Trophoblast cell (in vitro differentiated cells and primary cell): Measurements from ENCODE around the gene MAML3.
A peak's percentile ranks its signal among the peaks of the same experiment; 100 is the strongest.

Experiments
- DNase-seq, 2 donors: peaks; one replicate each; pipeline ENCODE4 v3.0.0-alpha.2; 2016
- H2AFZ ChIP-seq: 2 replicates; pipeline ENCODE4 v1.6.1; 2013; ENCODE audit warnings: low read length, moderate library complexity, mild to moderate bottlenecking; ENCODE audit not compliant: insufficient read depth, poor library complexity
- H2AK5ac ChIP-seq: 2 replicates; pipeline ENCODE4 v1.6.1; 2013; ENCODE audit warnings: mild to moderate bottlenecking, low read length
- H2BK120ac ChIP-seq: 2 replicates; pipeline ENCODE4 v1.6.1; 2013; ENCODE audit warnings: low read length, mild to moderate bottlenecking, moderate library complexity; ENCODE audit not compliant: insufficient read depth, poor library complexity
- H2BK12ac ChIP-seq: 2 replicates; pipeline ENCODE4 v1.6.1; 2013; ENCODE audit warnings: mild to moderate bottlenecking, low read length, moderate library complexity
- H2BK5ac ChIP-seq: 2 replicates; pipeline ENCODE4 v1.6.1; 2013; ENCODE audit warnings: low read length, low read depth, moderate library complexity, mild to moderate bottlenecking; ENCODE audit not compliant: poor library complexity
- H3K14ac ChIP-seq: 2 replicates; pipeline ENCODE4 v1.6.1; 2013; ENCODE audit warnings: mild to moderate bottlenecking, low read length
- H3K18ac ChIP-seq: 2 replicates; pipeline ENCODE4 v1.6.1; 2013; ENCODE audit warnings: mild to moderate bottlenecking, low read length
- H3K23ac ChIP-seq: 2 replicates; pipeline ENCODE4 v1.6.1; 2013; ENCODE audit warnings: low read length
- H3K27ac ChIP-seq: 2 replicates; pipeline ENCODE4 v1.5.1; 2013; ENCODE audit warnings: low read depth, mild to moderate bottlenecking, inconsistent platforms, low read length, moderate library complexity
- H3K27me3 ChIP-seq: 2 replicates; pipeline ENCODE4 v1.6.1; 2013; ENCODE audit warnings: inconsistent platforms, mild to moderate bottlenecking, low read length, moderate library complexity; ENCODE audit not compliant: insufficient read depth
- H3K36me3 ChIP-seq, 2 experiments: 1 replicate in 1 of 2; 2 replicates in 1 of 2; pipeline ENCODE4 v1.6.1; 2013; ENCODE audit warnings: low read length in 2 of 2, mild to moderate bottlenecking in 2 of 2, moderate library complexity in 1 of 2; ENCODE audit not compliant: insufficient read depth in 2 of 2, control insufficient read depth in 1 of 2
- H3K4ac ChIP-seq: 2 replicates; pipeline ENCODE4 v1.6.1; 2013; ENCODE audit warnings: low read depth, mild to moderate bottlenecking, low read length, moderate library complexity
- H3K4me1 ChIP-seq, 2 experiments: 1 replicate in 1 of 2; 2 replicates in 1 of 2; pipeline ENCODE4 v1.6.1; 2013; ENCODE audit warnings: low read length in 2 of 2, mild to moderate bottlenecking in 2 of 2, moderate library complexity in 1 of 2; ENCODE audit not compliant: insufficient read depth in 2 of 2, control insufficient read depth in 1 of 2
- H3K4me2 ChIP-seq: 2 replicates; pipeline ENCODE4 v1.6.1; 2013; ENCODE audit warnings: inconsistent platforms, mild to moderate bottlenecking, low read length, moderate library complexity
- H3K4me3 ChIP-seq: 2 replicates; pipeline ENCODE4 v1.5.1; 2013; ENCODE audit warnings: mild to moderate bottlenecking, low read depth, low read length, inconsistent platforms
- H3K79me1 ChIP-seq: one replicate; pipeline ENCODE4 v1.6.1; 2013; ENCODE audit warnings: low read length
- H3K79me2 ChIP-seq: 2 replicates; pipeline ENCODE4 v1.6.1; 2013; ENCODE audit warnings: low read length, mild to moderate bottlenecking; ENCODE audit not compliant: control insufficient read depth, insufficient read depth, poor library complexity
- H3K9ac ChIP-seq: 2 replicates; pipeline ENCODE4 v1.6.1; 2013; ENCODE audit warnings: mild to moderate bottlenecking, low read length
- H3K9me3 ChIP-seq: 2 replicates; pipeline ENCODE4 v1.6.1; 2013; ENCODE audit warnings: low read depth, mild to moderate bottlenecking, control low read depth, inconsistent platforms, low read length; ENCODE audit not compliant: insufficient read depth
- H4K12ac ChIP-seq: 2 replicates; pipeline ENCODE4 v1.6.1; 2013; ENCODE audit warnings: low read depth, mild to moderate bottlenecking, low read length, moderate library complexity
- H4K8ac ChIP-seq: 2 replicates; pipeline ENCODE4 v1.6.1; 2013; ENCODE audit warnings: low read depth, mild to moderate bottlenecking, low read length, moderate library complexity
- H4K91ac ChIP-seq: one replicate; pipeline ENCODE4 v1.6.1; 2013; ENCODE audit warnings: low read depth, mild to moderate bottlenecking, low read length, moderate library complexity
- WGBS: extraction: QIAGEN DNeasy Blood & Tissue Kit; methylation state at CpG from one replicate; pipeline ENCODE4 v1.1.7; 2013; ENCODE audit warnings: missing lambda C conversion rate; ENCODE audit not compliant: insufficient read length, insufficient coverage; ENCODE audit errors: extremely low coverage; 5-methylcytosine and 5-hydroxymethylcytosine counted together

Gene MAML3

GRCh38 chr4:140117947-140118346 is 36.0 kb downstream of the MAML3 start:
- H3K23ac ChIP-seq = no peak overlapping the region
- H3K4ac ChIP-seq = no peak overlapping the region
- no peak overlapping the region for H3K27ac ChIP-seq
- no peaks in the 10 kb centered on the region for H3K9me3 ChIP-seq
- H4K12ac ChIP-seq = no peak overlapping the region
- no CpG with 5 or more reads among the region's 5 CpGs for WGBS
- H2BK5ac ChIP-seq = no peak overlapping the region
- no peaks in the 10 kb centered on the region for H3K36me3 ChIP-seq
- H3K4me3 ChIP-seq = no peak overlapping the region
- no peak overlapping the region for H2BK120ac ChIP-seq
- no peak overlapping the region for H3K14ac ChIP-seq
- no peak overlapping the region for H2BK12ac ChIP-seq
- H2AFZ ChIP-seq = no peak overlapping the region
- H3K79me2 ChIP-seq = no peaks in the 10 kb centered on the region
- H3K18ac ChIP-seq = no peak overlapping the region
- H3K9ac ChIP-seq = no peak overlapping the region
- H4K8ac ChIP-seq = no peak overlapping the region
- no peak for DNase-seq
- no peak overlapping the region for H3K4me2 ChIP-seq
- no peak overlapping the region for H2AK5ac ChIP-seq
- H3K4me1 ChIP-seq = no peaks in the 10 kb centered on the region
- no peak overlapping the region for H4K91ac ChIP-seq
- no peaks in the 10 kb centered on the region for H3K27me3 ChIP-seq
- H3K79me1 ChIP-seq = no peaks in the 10 kb centered on the region

GRCh38 chr4:140116442-140117104 is 37.4 kb downstream of the MAML3 start:
- H3K4me2 ChIP-seq = no peak overlapping the region
- WGBS = no CpG with 5 or more reads among the region's 4 CpGs
- H2AK5ac ChIP-seq = no peak overlapping the region

GRCh38 chr4:140115140-140115539 is 38.8 kb downstream of the MAML3 start:
- Histone ChIP-seq H3K4me1 (no peaks in the 10 kb centered on the region), H3K14ac (no peak overlapping the region), H3K9me3 (no peaks in the 10 kb centered on the region), H3K4me2 (no peak overlapping the region), H4K12ac (no peak overlapping the region), H3K36me3 (no peaks in the 10 kb centered on the region), H3K27ac (no peak overlapping the region), H2AK5ac (no peak overlapping the region), H2BK12ac (no peak overlapping the region), H2BK120ac (no peak overlapping the region), H3K9ac (no peak overlapping the region), H3K27me3 (no peaks in the 10 kb centered on the region), H3K23ac (no peak overlapping the region), H2BK5ac (no peak overlapping the region), H2AFZ (no peak overlapping the region), H3K79me1 (no peaks in the 10 kb centered on the region), H4K91ac (no peak overlapping the region), H3K18ac (no peak overlapping the region), H3K4ac (no peak overlapping the region), H3K79me2 (no peaks in the 10 kb centered on the region), H4K8ac (no peak overlapping the region), H3K4me3 (no peak overlapping the region)
- DNase-seq = no peak

More at GRCh38 chr4:140116442-140117104, 37.4 kb downstream of the MAML3 start:
- H3K14ac ChIP-seq = no peak overlapping the region
- H2BK12ac ChIP-seq = no peak overlapping the region
- no peak overlapping the region for H2BK120ac ChIP-seq
- no peak overlapping the region for H3K18ac ChIP-seq
- peak overlapping the region; percentile 71 for H3K27ac ChIP-seq
- no peak overlapping the region for H3K4me3 ChIP-seq
- H4K12ac ChIP-seq = no peak overlapping the region
- H3K9ac ChIP-seq = no peak overlapping the region
- no peaks in the 10 kb centered on the region for H3K79me2 ChIP-seq
- no peak overlapping the region for H3K23ac ChIP-seq
- no peaks in the 10 kb centered on the region for H3K36me3 ChIP-seq
- no peak overlapping the region for H3K4ac ChIP-seq
- no peak for DNase-seq
- no peaks in the 10 kb centered on the region for H3K4me1 ChIP-seq
- H2AFZ ChIP-seq = no peak overlapping the region
- H4K8ac ChIP-seq = no peak overlapping the region
- H4K91ac ChIP-seq = no peak overlapping the region
- no peaks in the 10 kb centered on the region for H3K27me3 ChIP-seq
- H2BK5ac ChIP-seq = no peak overlapping the region
- H3K9me3 ChIP-seq = no peaks in the 10 kb centered on the region
- H3K79me1 ChIP-seq = no peaks in the 10 kb centered on the region

DNA sequence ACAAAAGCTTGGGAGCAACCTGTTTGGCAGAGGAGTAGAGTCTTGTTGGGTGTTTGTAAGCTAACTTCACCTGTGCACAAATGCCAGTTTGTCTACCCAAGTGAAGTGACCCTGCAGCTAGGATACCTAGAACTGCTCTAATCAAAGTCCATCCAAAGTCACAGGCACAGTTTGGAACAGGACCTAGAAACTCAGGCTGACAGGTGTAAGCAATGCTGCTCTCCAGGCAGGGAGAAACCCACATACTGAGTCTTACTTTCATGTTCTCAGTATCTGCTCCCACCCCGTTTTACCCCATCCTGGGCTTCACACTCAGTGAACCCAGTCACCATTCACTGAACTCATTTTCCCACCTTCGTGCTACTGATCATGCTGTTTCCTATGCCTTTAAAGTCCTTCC is 40.3 kb downstream of the MAML3 start:
- H4K8ac ChIP-seq = no peak overlapping the region
- DNase-seq = no peak
- H3K36me3 ChIP-seq = no peaks in the 10 kb centered on the region
- H2AFZ ChIP-seq = no peak overlapping the region
- no peaks in the 10 kb centered on the region for H3K4me1 ChIP-seq
- H3K23ac ChIP-seq = no peak overlapping the region
- no peak overlapping the region for H4K91ac ChIP-seq
- H2BK5ac ChIP-seq = no peak overlapping the region
- no CpG with 5 or more reads among the region's 2 CpGs for WGBS
- no peak overlapping the region for H3K27ac ChIP-seq
- no peak overlapping the region for H3K14ac ChIP-seq
- no peak overlapping the region for H2AK5ac ChIP-seq
- no peak overlapping the region for H3K4me2 ChIP-seq
- no peak overlapping the region for H2BK12ac ChIP-seq
- H3K4ac ChIP-seq = no peak overlapping the region
- no peak overlapping the region for H3K4me3 ChIP-seq
- no peak overlapping the region for H4K12ac ChIP-seq
- H3K9ac ChIP-seq = no peak overlapping the region
- H2BK120ac ChIP-seq = no peak overlapping the region
- H3K18ac ChIP-seq = no peak overlapping the region
- peaks cover under 1% of the 10 kb centered on the region for H3K79me1 ChIP-seq
- no peaks in the 10 kb centered on the region for H3K27me3 ChIP-seq
- H3K9me3 ChIP-seq = no peaks in the 10 kb centered on the region
- no peaks in the 10 kb centered on the region for H3K79me2 ChIP-seq
